ENCODE data around the gene UBA3. TPM values are rescaled to one million over a fixed set of nuclear protein-coding genes. Genes with fewer than 3 reads are reported as not detected.

Gene UBA3
- polyA plus RNA-seq, 1 experiment, result 111 TPM

GRCh38 chr3:69097407-69098086 lies 17.4 kb upstream of the UBA3 start:
- Histone ChIP-seq H3K27me3 (ENCODE audit: control insufficient read depth, insufficient read depth, low read length) (no peaks in the 10 kb centered on the region), H3K4me3 (ENCODE audit: low read depth, low read length) (no peak overlapping the region), H3K27ac (ENCODE audit: low read depth, low read length) (no peak overlapping the region), H3K9me3 (ENCODE audit: control insufficient read depth, insufficient read depth, low read length) (no peaks in the 10 kb centered on the region)
- ChIA-PET POLR2A (no interaction called here), CTCF (interaction anchor here (1.4 kb wide), 1 partner anchor 209 kb away, joined by 3 read pairs; no protein-coding TSS in a partner anchor)
- DNase-seq (ENCODE audit: low read depth, low spot score), result no peak
- no peak for TF ChIP-seq CTCF (IDR thresholded peaks at IDR 0.05; ENCODE audit: low read depth, low read length)

GRCh38 chr3:69096299-69096698 lies 16.1 kb upstream of the UBA3 start:
- H3K27ac ChIP-seq (ENCODE audit: low read depth, low read length), result no peak overlapping the region
- no peaks in the 10 kb centered on the region for H3K9me3 ChIP-seq (ENCODE audit: control insufficient read depth, insufficient read depth, low read length)
- no peak for DNase-seq (ENCODE audit: low read depth, low spot score)
- CTCF ChIA-PET, result no interaction called here
- no peak for TF ChIP-seq CTCF (IDR thresholded peaks at IDR 0.05; ENCODE audit: low read depth, low read length)
- POLR2A ChIA-PET, result no interaction called here
- no peak overlapping the region for H3K4me3 ChIP-seq (ENCODE audit: low read depth, low read length)
- no peaks in the 10 kb centered on the region for H3K27me3 ChIP-seq (ENCODE audit: control insufficient read depth, insufficient read depth, low read length)

GRCh38 chr3:69095636-69096035 lies 15.5 kb upstream of the UBA3 start:
- ChIA-PET CTCF (interaction anchor here (0.7 to 2.7 kb wide), 2 partner anchors 25 to 576 kb away, joined by 4 to 13 read pairs; no protein-coding TSS in a partner anchor), POLR2A (no interaction called here)
- Histone ChIP-seq H3K27me3 (ENCODE audit: control insufficient read depth, insufficient read depth, low read length) (no peaks in the 10 kb centered on the region), H3K27ac (ENCODE audit: low read depth, low read length) (no peak overlapping the region), H3K9me3 (ENCODE audit: control insufficient read depth, insufficient read depth, low read length) (no peaks in the 10 kb centered on the region), H3K4me3 (ENCODE audit: low read depth, low read length) (no peak overlapping the region)
- no peak for TF ChIP-seq CTCF (IDR thresholded peaks at IDR 0.05; ENCODE audit: low read depth, low read length)
- DNase-seq (ENCODE audit: low read depth, low spot score), result no peak

GRCh38 chr3:69094467-69095205 lies 14.5 kb upstream of the UBA3 start:
- ChIA-PET CTCF (interaction anchor here (2.7 kb wide), 1 partner anchor 26 kb away, joined by 13 read pairs; no protein-coding TSS in a partner anchor), POLR2A (no interaction called here)
- no peak for TF ChIP-seq CTCF (IDR thresholded peaks at IDR 0.05; ENCODE audit: low read depth, low read length)
- H3K4me3 ChIP-seq (ENCODE audit: low read depth, low read length), result no peak overlapping the region
- no peaks in the 10 kb centered on the region for H3K9me3 ChIP-seq (ENCODE audit: control insufficient read depth, insufficient read depth, low read length)
- no peaks in the 10 kb centered on the region for H3K27me3 ChIP-seq (ENCODE audit: control insufficient read depth, insufficient read depth, low read length)
- peak overlapping the region; percentile 42 for H3K27ac ChIP-seq (ENCODE audit: low read depth, low read length)
- no peak for DNase-seq (ENCODE audit: low read depth, low spot score)

GRCh38 chr3:69092030-69092516 lies 11.9 kb upstream of the UBA3 start:
- CTCF ChIA-PET, result interaction anchor here (1.0 to 1.5 kb wide), 2 partner anchors 29 to 214 kb away, joined by 3 read pairs; no protein-coding TSS in a partner anchor

More at GRCh38 chr3:69092030-69092516, 11.9 kb upstream of the UBA3 start:
- H3K27ac ChIP-seq (ENCODE audit: low read depth, low read length), result no peak overlapping the region
- no peak for TF ChIP-seq CTCF (IDR thresholded peaks at IDR 0.05; ENCODE audit: low read depth, low read length)
- no peaks in the 10 kb centered on the region for H3K9me3 ChIP-seq (ENCODE audit: control insufficient read depth, insufficient read depth, low read length)
- POLR2A ChIA-PET, result no interaction called here
- no peak overlapping the region for H3K4me3 ChIP-seq (ENCODE audit: low read depth, low read length)
- no peak for DNase-seq (ENCODE audit: low read depth, low spot score)
- no peaks in the 10 kb centered on the region for H3K27me3 ChIP-seq (ENCODE audit: control insufficient read depth, insufficient read depth, low read length)
